Ovary (tissue), 3 donors: ENCODE measurements around the gene ADAMTS5.

Source experiments
- EP300 ChIP-seq: sonication (generic); formaldehyde crosslinking; IDR thresholded peaks from one replicate; pipeline ENCODE4 v1.6.1; 2017; ENCODE audit warnings: antibody characterized with exemption
- POLR2A ChIP-seq: fragments of 450-650 bp; IDR thresholded peaks from one replicate; pipeline ENCODE4 v1.6.1; 2017; ENCODE audit warnings: antibody characterized with exemption, mild to moderate bottlenecking, moderate library complexity
- TF ChIP-seq, protein P1 (sequence below), 3 donors: fragments of 450-650 bp in 2 of 3; fragments of 200-600 bp in 1 of 3; IDR thresholded peaks; one replicate each; pipeline versions ENCODE4 v1.5.1 to v1.8.0; 2016 to 2022; ENCODE audit warnings: antibody characterized with exemption in 3 of 3, mild to moderate bottlenecking in 1 of 3
- donor health status: DM: no; HTN: no; CAD: no.

DNA sequence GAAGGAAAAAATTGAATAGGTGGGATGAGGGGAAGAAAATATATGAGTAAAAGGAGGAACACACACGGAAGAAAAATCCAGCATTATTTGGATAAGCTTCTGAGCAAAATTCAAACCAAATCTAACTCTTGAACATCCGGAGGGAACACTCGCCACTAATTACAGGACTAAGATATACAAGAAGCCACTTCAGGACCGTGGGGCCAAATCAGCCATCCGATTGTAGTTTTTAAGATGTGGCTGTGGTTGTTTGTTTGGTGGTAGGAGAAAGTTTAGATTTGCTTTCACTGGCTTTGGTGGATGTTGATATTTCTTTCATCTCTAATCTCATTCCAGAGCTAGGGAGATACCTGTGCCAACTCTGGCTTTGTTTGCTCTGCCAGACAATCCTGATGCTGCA lies 78.0 kb downstream of the ADAMTS5 start:
- TF ChIP-seq, protein P1, sequence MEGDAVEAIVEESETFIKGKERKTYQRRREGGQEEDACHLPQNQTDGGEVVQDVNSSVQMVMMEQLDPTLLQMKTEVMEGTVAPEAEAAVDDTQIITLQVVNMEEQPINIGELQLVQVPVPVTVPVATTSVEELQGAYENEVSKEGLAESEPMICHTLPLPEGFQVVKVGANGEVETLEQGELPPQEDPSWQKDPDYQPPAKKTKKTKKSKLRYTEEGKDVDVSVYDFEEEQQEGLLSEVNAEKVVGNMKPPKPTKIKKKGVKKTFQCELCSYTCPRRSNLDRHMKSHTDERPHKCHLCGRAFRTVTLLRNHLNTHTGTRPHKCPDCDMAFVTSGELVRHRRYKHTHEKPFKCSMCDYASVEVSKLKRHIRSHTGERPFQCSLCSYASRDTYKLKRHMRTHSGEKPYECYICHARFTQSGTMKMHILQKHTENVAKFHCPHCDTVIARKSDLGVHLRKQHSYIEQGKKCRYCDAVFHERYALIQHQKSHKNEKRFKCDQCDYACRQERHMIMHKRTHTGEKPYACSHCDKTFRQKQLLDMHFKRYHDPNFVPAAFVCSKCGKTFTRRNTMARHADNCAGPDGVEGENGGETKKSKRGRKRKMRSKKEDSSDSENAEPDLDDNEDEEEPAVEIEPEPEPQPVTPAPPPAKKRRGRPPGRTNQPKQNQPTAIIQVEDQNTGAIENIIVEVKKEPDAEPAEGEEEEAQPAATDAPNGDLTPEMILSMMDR (IDR thresholded peaks at IDR 0.05) = no peak
- no peak for TF ChIP-seq POLR2A
- no peak for TF ChIP-seq EP300
